Psoas muscle (tissue), 8 donors: ENCODE data around the gene HAP1. TPM values are rescaled to one million over a fixed set of nuclear protein-coding genes. Genes with fewer than 3 reads are reported as not detected.

Experiments used
- ATAC-seq, 4 donors: fragments of 200-7000 bp; cut with Tn5 transposase; one replicate each; pipeline ENCODE4 v1.9.1; 2020; ENCODE audit warnings: moderate library complexity in 3 of 4, mild to moderate bottlenecking in 2 of 4
- DNase-seq, 2 donors: peaks; one replicate each; pipeline ENCODE4 v3.0.0-alpha.2; 2020
- H3K27ac ChIP-seq: fragments of 200-600 bp; one replicate; pipeline ENCODE4 v1.8.0; 2022
- H3K27me3 ChIP-seq, 3 donors: fragments of 200-600 bp in 1 of 3; one replicate each; pipeline versions ENCODE4 v1.6.1 to v1.8.0; 2013 to 2022; ENCODE audit warnings: low read length in 2 of 3, mild to moderate bottlenecking in 2 of 3, moderate library complexity in 1 of 3; ENCODE audit not compliant: insufficient read depth in 3 of 3
- H3K36me3 ChIP-seq, 2 donors: fragments of 200-600 bp in 1 of 2; one replicate each; pipeline versions ENCODE4 v1.6.1 to v1.8.0; 2013 to 2022; ENCODE audit warnings: low read depth in 1 of 2, mild to moderate bottlenecking in 1 of 2, moderate library complexity in 1 of 2; ENCODE audit not compliant: insufficient read depth in 1 of 2
- H3K4me1 ChIP-seq: fragments of 200-600 bp; one replicate; pipeline ENCODE4 v1.8.0; 2022
- H3K4me3 ChIP-seq: fragments of 200-600 bp; one replicate; pipeline ENCODE4 v1.8.0; 2022; ENCODE audit warnings: mild to moderate bottlenecking
- H3K9me3 ChIP-seq: fragments of 200-600 bp; one replicate; pipeline ENCODE4 v1.8.0; 2022
- CTCF ChIP-seq: fragments of 200-600 bp; IDR thresholded peaks from one replicate; pipeline ENCODE4 v1.8.0; 2022; ENCODE audit warnings: antibody characterized with exemption
- WGBS, 3 donors: extraction: QIAGEN DNeasy Blood & Tissue Kit; methylation state at CpG; one replicate each; pipeline versions ENCODE4 v1.1.6 to v1.1.7; 2013; 5-methylcytosine and 5-hydroxymethylcytosine counted together
- intact Hi-C, 2 donors: fragments of 100-400 bp; cut with DNase I; formaldehyde crosslinking; loops; one replicate each; pipeline versions ENCODE4 v1.11.0 to v1.14.2; 2022
- polyA plus RNA-seq, 3 donors: library from polyadenylated mRNA; stranded (reverse); fragments of 200-250 nt; gene quantifications; one replicate each; pipeline ENCODE4 v1.2.3, GENCODE V29; 2013
- total RNA-seq, 4 donors: library from RNA; stranded (reverse); fragmentation: NEBNext Ultra II Directional in 2 of 4; extraction: Animal tissue kit (Norgen Biotek cat#: 25700) in 2 of 4; gene quantifications; one replicate each; pipeline versions ENCODE4 v1.2.1 to v1.2.4, GENCODE V29; 2021 to 2023
- donor health status: healthy with polysubstance abuse.
- donor health status: DM: no; HTN: no; CAD: no; lungs with moderate emphysema.
- donor health status: Bipolar disorder and iron deficiency.
- donor health status: healthy.
- donor health status: DM: yes; HTN: yes; CAD: no.
- donor health status: DM: no; HTN: no; CAD: no.
- donor health status: DM: no; HTN: no; CAD: no.
- donor health status: DM: yes; HTN: yes; CAD: no.

Gene HAP1
- total and polyA plus RNA-seq, 7 donors = under 0.01 to 0.14 (median 0.03) TPM; not detected in 2

GRCh38 chr17:41769985-41770384 lies 35.5 kb upstream of the HAP1 start:
- no peaks in the 10 kb centered on the region for H3K27me3 ChIP-seq
- H3K4me1 ChIP-seq = peaks cover 5% of the 10 kb centered on the region
- peaks cover 0 to 71% of the 10 kb centered on the region in 2 donors for H3K36me3 ChIP-seq
- no peak overlapping the region for H3K27ac ChIP-seq
- TF ChIP-seq CTCF = no peak
- no peak for DNase-seq
- no peaks in the 10 kb centered on the region for H3K9me3 ChIP-seq
- no peak for ATAC-seq
- H3K4me3 ChIP-seq = no peak overlapping the region
- intact Hi-C loops = no loop called here
- 51 to 54% (median 52%) methylated on average over 3 of the region's 3 CpGs for WGBS, 3 donors

GRCh38 chr17:41769346-41769862 lies 35.0 kb upstream of the HAP1 start:
- intact Hi-C loops = no loop called here

GRCh38 chr17:41768682-41769288 lies 34.3 kb upstream of the HAP1 start:
- no peaks in the 10 kb centered on the region for H3K9me3 ChIP-seq
- intact Hi-C loops = no loop called here
- no peak overlapping the region for H3K4me3 ChIP-seq
- no peak for ATAC-seq
- peaks cover 0 to 83% of the 10 kb centered on the region in 2 donors for H3K36me3 ChIP-seq
- peaks cover under 1% of the 10 kb centered on the region for H3K4me1 ChIP-seq
- no peak overlapping the region for H3K27ac ChIP-seq
- H3K27me3 ChIP-seq = no peaks in the 10 kb centered on the region
- 80 to 84% (median 82%) methylated on average over 17 to 23 of the region's 23 CpGs for WGBS, 3 donors
- TF ChIP-seq CTCF = no peak
- DNase-seq = no peak

More at GRCh38 chr17:41769346-41769862, 35.0 kb upstream of the HAP1 start:
- Histone ChIP-seq H3K27ac (no peak overlapping the region), H3K9me3 (no peaks in the 10 kb centered on the region), H3K4me1 (peaks cover 3% of the 10 kb centered on the region), H3K36me3 (peaks cover 0 to 77% of the 10 kb centered on the region in 2 donors), H3K27me3 (no peaks in the 10 kb centered on the region), H3K4me3 (no peak overlapping the region)
- 50 to 77% (median 58%) methylated on average over 16 of the region's 16 CpGs for WGBS, 3 donors
- TF ChIP-seq CTCF = no peak
- ATAC-seq = no peak
- no peak for DNase-seq

- no peak for DNase-seq
- Histone ChIP-seq H3K27me3 (no peaks in the 10 kb centered on the region), H3K36me3 (peaks cover 0 to 93% of the 10 kb centered on the region in 2 donors), H3K9me3 (no peaks in the 10 kb centered on the region), H3K4me1 (no peaks in the 10 kb centered on the region), H3K27ac (no peak overlapping the region), H3K4me3 (no peak overlapping the region)
- WGBS, 3 donors = 88 to 95% (median 92%) methylated on average over 16 to 18 of the region's 18 CpGs
- intact Hi-C loops = no loop called here
- TF ChIP-seq CTCF = no peak
- no peak for ATAC-seq
Observed at GRCh38 chr17:41767324-41768042, 33.0 kb upstream of the HAP1 start.
